ENCODE results near the gene ABHD12B. TPM values are rescaled to one million over a fixed set of nuclear protein-coding genes. Genes with fewer than 3 reads are reported as not detected.

ABHD12B gene
- total RNA-seq, 2 experiments from 2014 or later: not detected

GRCh38 chr14:50836515-50836914 is 35.3 kb upstream of the ABHD12B start:
- Histone ChIP-seq H3K27me3 (ENCODE audit: control insufficient read depth in 1 of 2, insufficient read depth in 2 of 2, low read length in 2 of 2) (no peaks in the 10 kb centered on the region), H3K27ac (ENCODE audit: low read depth in 1 of 2, low read length in 2 of 2) (no peak overlapping the region), H3K4me3 (ENCODE audit: low read length) (no peak overlapping the region), H3K36me3 (ENCODE audit: insufficient read depth, low read length) (no peaks in the 10 kb centered on the region), H3K9me3 (ENCODE audit: control insufficient read depth in 1 of 2, insufficient read depth in 1 of 2, low read length in 2 of 2) (no peaks in the 10 kb centered on the region), H3K4me1 (ENCODE audit: insufficient read depth, low read length) (peaks cover 20% of the 10 kb centered on the region)
- H3K27me3 Mint-ChIP-seq: no peaks in the 10 kb centered on the region
- intact Hi-C loops (cut with DNase I, micrococcal nuclease): loop anchor here in 1 of 2 experiments (10.0 kb wide), 1 partner anchor 52 kb away; no protein-coding TSS in a partner anchor
- no peak overlapping the region for H3K4me3 Mint-ChIP-seq
- no peaks in the 10 kb centered on the region for H3K9me3 Mint-ChIP-seq
- TF ChIP-seq CTCF (IDR thresholded peaks at IDR 0.05): no peak
- ChIA-PET CTCF (no interaction called here), POLR2A (interaction anchor here (0.9 to 1.3 kb wide), 2 partner anchors 14 to 22 kb away, joined by 3 to 16 read pairs; no protein-coding TSS in a partner anchor)
- H3K36me3 Mint-ChIP-seq (ENCODE audit: low read depth): peaks cover 4% of the 10 kb centered on the region
- no peak for ATAC-seq (ENCODE audit: poor library complexity)
- DNase-seq: no peak
- no peak overlapping the region for H3K27ac Mint-ChIP-seq
- H3K4me1 Mint-ChIP-seq (ENCODE audit: low read depth): peaks cover 46% of the 10 kb centered on the region

GRCh38 chr14:50837271-50837670 is 34.6 kb upstream of the ABHD12B start:
- no peaks in the 10 kb centered on the region for H3K27me3 ChIP-seq (ENCODE audit: control insufficient read depth in 1 of 2, insufficient read depth in 2 of 2, low read length in 2 of 2)
- no peak for ATAC-seq (ENCODE audit: poor library complexity)
- no peak overlapping the region for H3K4me3 ChIP-seq (ENCODE audit: low read length)
- Mint-ChIP-seq H3K4me1 (ENCODE audit: low read depth) (peaks cover 38% of the 10 kb centered on the region), H3K27ac (no peak overlapping the region), H3K27me3 (no peaks in the 10 kb centered on the region), H3K9me3 (no peaks in the 10 kb centered on the region), H3K4me3 (no peak overlapping the region), H3K36me3 (ENCODE audit: low read depth) (no peaks in the 10 kb centered on the region)
- H3K27ac ChIP-seq (ENCODE audit: low read depth in 1 of 2, low read length in 2 of 2): no peak overlapping the region
- H3K4me1 ChIP-seq (ENCODE audit: insufficient read depth, low read length): peaks cover 15% of the 10 kb centered on the region
- DNase-seq: no peak
- ChIA-PET CTCF (no interaction called here), POLR2A (interaction anchor here (0.9 kb wide), 1 partner anchor 21 kb away, joined by 3 read pairs; no protein-coding TSS in a partner anchor)
- no peaks in the 10 kb centered on the region for H3K36me3 ChIP-seq (ENCODE audit: insufficient read depth, low read length)
- TF ChIP-seq CTCF (IDR thresholded peaks at IDR 0.05): no peak
- intact Hi-C loops (cut with DNase I, micrococcal nuclease): loop anchor here in 1 of 2 experiments (10.0 kb wide), 1 partner anchor 52 kb away; no protein-coding TSS in a partner anchor
- no peaks in the 10 kb centered on the region for H3K9me3 ChIP-seq (ENCODE audit: control insufficient read depth in 1 of 2, insufficient read depth in 1 of 2, low read length in 2 of 2)

DNA sequence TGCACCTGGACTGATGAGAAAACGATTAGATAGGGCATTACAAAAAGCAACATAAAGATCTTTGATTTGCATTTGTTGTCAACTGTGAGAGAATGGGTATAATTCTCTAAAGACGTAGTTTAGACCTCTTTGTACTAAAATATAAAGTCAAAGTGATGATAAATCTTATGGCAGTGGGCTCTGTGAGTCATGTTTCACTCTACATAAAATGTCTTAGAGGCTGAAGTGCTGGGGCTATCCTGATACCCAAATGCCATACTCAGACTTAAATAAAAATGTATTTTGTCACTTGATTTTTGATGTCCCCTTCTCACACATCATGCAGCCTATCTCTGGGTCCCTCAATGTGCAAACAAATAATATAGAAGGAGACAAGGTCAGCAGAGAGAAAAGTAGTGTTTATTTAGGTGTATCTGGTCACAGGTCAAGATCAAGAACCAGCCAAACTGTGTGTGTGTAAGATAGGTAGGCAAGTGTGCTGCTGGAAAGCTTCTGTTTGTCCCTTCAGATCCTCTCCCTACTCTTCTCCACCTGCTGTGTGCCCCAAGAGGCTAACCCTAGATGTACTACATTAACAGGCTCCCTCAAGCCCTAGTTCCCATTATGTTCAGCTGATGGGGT is 33.9 kb upstream of the ABHD12B start:
- Histone ChIP-seq H3K27me3 (ENCODE audit: control insufficient read depth in 1 of 2, insufficient read depth in 2 of 2, low read length in 2 of 2) (no peaks in the 10 kb centered on the region), H3K4me3 (ENCODE audit: low read length) (no peak overlapping the region), H3K36me3 (ENCODE audit: insufficient read depth, low read length) (no peaks in the 10 kb centered on the region), H3K27ac (ENCODE audit: low read depth in 1 of 2, low read length in 2 of 2) (no peak overlapping the region), H3K4me1 (ENCODE audit: insufficient read depth, low read length) (peaks cover 15% of the 10 kb centered on the region), H3K9me3 (ENCODE audit: control insufficient read depth in 1 of 2, insufficient read depth in 1 of 2, low read length in 2 of 2) (no peaks in the 10 kb centered on the region)
- Mint-ChIP-seq H3K4me1 (ENCODE audit: low read depth) (peaks cover 31% of the 10 kb centered on the region), H3K27me3 (no peaks in the 10 kb centered on the region), H3K9me3 (no peaks in the 10 kb centered on the region), H3K27ac (no peak overlapping the region), H3K4me3 (no peak overlapping the region), H3K36me3 (ENCODE audit: low read depth) (no peaks in the 10 kb centered on the region)
- ChIA-PET POLR2A (interaction anchor here (1.4 kb wide), 1 partner anchor 8 kb away, joined by 4 read pairs; no protein-coding TSS in a partner anchor), CTCF (no interaction called here)
- intact Hi-C loops (cut with DNase I, micrococcal nuclease): loop anchor here in 1 of 2 experiments (10.0 kb wide), 1 partner anchor 53 kb away; no protein-coding TSS in a partner anchor
- ATAC-seq (ENCODE audit: poor library complexity) (no peak), DNase-seq (no peak)
- TF ChIP-seq CTCF (IDR thresholded peaks at IDR 0.05): no peak

Measured in CD4-positive, alpha-beta T cell (primary cell).